Measurements from ENCODE around the gene GCGR. TPM values are rescaled to one million over a fixed set of nuclear protein-coding genes. Genes with fewer than 3 reads are reported as not detected.

Gene GCGR
- total and polyA plus RNA-seq, 7 donors: 0.03 to 0.08 TPM; not detected in 5

- WGBS, 3 donors: 66 to 71% (median 66%) methylated on average over 18 to 20 of the region's 20 CpGs
- no peaks in the 10 kb centered on the region for H3K9me3 ChIP-seq
- H3K36me3 ChIP-seq (ENCODE audit: insufficient read depth in 1 of 2, low read depth in 1 of 2): no peaks in the 10 kb centered on the region
- ATAC-seq (no peak), DNase-seq (no peak)
- H3K27me3 ChIP-seq (ENCODE audit: insufficient read depth in 3 of 3, low read length in 2 of 3): peaks cover 0 to 62% (median 21%) of the 10 kb centered on the region in 3 donors
- TF ChIP-seq CTCF (IDR thresholded peaks at IDR 0.05): no peak
- intact Hi-C loops (cut with DNase I): no loop called here
- no peaks in the 10 kb centered on the region for H3K4me1 ChIP-seq
- H3K27ac ChIP-seq: no peak overlapping the region
- H3K4me3 ChIP-seq: no peak overlapping the region
Measured at GRCh38 chr17:81808778-81809555, 5.0 kb downstream of the GCGR start.

DNA sequence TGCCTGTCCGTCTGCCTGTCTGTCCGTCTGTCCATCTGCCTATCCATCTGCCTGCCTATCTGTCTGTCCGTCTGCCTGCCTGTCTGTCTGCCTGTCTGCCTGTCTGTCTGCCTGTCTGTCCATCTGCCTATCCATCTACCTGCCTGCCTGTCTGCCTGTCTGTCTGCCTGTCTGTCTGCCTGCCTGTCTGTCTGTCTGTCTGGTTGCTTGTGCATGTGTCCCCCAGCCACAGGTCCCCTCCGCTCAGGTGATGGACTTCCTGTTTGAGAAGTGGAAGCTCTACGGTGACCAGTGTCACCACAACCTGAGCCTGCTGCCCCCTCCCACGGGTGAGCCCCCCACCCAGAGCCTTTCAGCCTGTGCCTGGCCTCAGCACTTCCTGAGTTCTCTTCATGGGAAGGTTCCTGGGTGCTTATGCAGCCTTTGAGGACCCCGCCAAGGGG lies 5.6 kb downstream of the GCGR start:
- Histone ChIP-seq H3K4me1 (no peaks in the 10 kb centered on the region), H3K4me3 (no peak overlapping the region), H3K27ac (no peak overlapping the region), H3K36me3 (ENCODE audit: insufficient read depth in 1 of 2, low read depth in 1 of 2) (no peaks in the 10 kb centered on the region), H3K9me3 (no peaks in the 10 kb centered on the region), H3K27me3 (ENCODE audit: insufficient read depth in 3 of 3, low read length in 2 of 3) (peaks cover 0 to 56% (median 17%) of the 10 kb centered on the region in 3 donors)
- intact Hi-C loops (cut with DNase I): no loop called here
- ATAC-seq: no peak
- WGBS, 3 donors: 69 to 78% (median 74%) methylated on average over 7 of the region's 7 CpGs
- DNase-seq: no peak
- TF ChIP-seq CTCF (IDR thresholded peaks at IDR 0.05): no peak

- Histone ChIP-seq H3K27ac (no peak overlapping the region), H3K9me3 (no peaks in the 10 kb centered on the region), H3K4me1 (no peaks in the 10 kb centered on the region), H3K4me3 (no peak overlapping the region), H3K36me3 (ENCODE audit: insufficient read depth in 1 of 2, low read depth in 1 of 2) (no peaks in the 10 kb centered on the region), H3K27me3 (ENCODE audit: insufficient read depth in 3 of 3, low read length in 2 of 3) (peaks cover 0 to 48% (median 14%) of the 10 kb centered on the region in 3 donors)
- DNase-seq (no peak), ATAC-seq (no peak)
- no peak for TF ChIP-seq CTCF (IDR thresholded peaks at IDR 0.05)
- WGBS, 3 donors: 66 to 82% (median 74%) methylated on average over 5 to 8 of the region's 8 CpGs
- intact Hi-C loops (cut with DNase I): no loop called here
Measured at GRCh38 chr17:81810476-81810875, 6.5 kb downstream of the GCGR start.

GRCh38 chr17:81810892-81811704 lies 7.1 kb downstream of the GCGR start:
- Histone ChIP-seq H3K27ac (no peak overlapping the region), H3K27me3 (ENCODE audit: insufficient read depth in 3 of 3, low read length in 2 of 3) (peaks cover 0 to 42% (median 10%) of the 10 kb centered on the region in 3 donors), H3K9me3 (no peaks in the 10 kb centered on the region), H3K36me3 (ENCODE audit: insufficient read depth in 1 of 2, low read depth in 1 of 2) (no peaks in the 10 kb centered on the region), H3K4me3 (no peak overlapping the region), H3K4me1 (no peaks in the 10 kb centered on the region)
- DNase-seq (no peak), ATAC-seq (no peak)
- intact Hi-C loops (cut with DNase I): no loop called here
- TF ChIP-seq CTCF (IDR thresholded peaks at IDR 0.05): no peak
- 81 to 83% (median 82%) methylated on average over 39 to 42 of the region's 42 CpGs for WGBS, 3 donors

All from psoas muscle (tissue), 8 donors.